GM21737 (cell line): ENCODE measurements around the gene PLCXD1.
"Not testable (repeated sequence)": the region's sequence is repeated elsewhere in the genome, so short reads cannot be mapped to it uniquely, and the experiment has no call there.

ENCODE experiments used
- ATAC-seq: cut with Tn5 transposase; IDR thresholded peaks from one replicate; pipeline ENCODE4 v1.9.1; 2021; ENCODE audit warnings: mild to moderate bottlenecking, moderate library complexity; ENCODE audit not compliant: unreplicated experiment

PLCXD1 gene

DNA sequence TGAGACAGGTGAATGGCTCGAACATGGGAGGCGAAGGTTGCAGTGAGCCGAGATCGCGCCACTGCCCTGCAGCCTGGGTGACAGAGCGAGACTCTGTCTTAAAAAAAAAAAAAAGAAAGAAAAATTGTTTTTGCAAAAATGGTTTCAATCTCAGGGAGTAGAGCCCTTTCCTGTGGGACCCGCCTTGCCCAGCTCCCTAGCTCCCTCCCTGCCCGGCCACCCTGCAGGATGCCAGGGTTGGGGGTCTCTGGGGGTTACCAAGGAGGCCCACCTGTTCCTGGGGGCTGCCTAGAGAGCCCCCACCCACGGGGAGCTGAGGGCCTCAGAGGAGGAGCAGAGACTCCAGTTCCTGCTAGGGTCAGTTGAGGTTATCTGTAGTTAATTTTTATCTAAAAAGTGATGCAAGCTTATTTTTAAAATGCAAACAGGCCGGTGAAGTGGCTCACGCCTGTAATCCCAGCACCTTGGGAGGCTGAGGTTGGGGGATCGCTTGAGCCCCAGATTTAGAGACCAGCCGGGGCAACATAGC, 18.7 kb upstream of the PLCXD1 start:
- peak; percentile 83 for ATAC-seq

DNA sequence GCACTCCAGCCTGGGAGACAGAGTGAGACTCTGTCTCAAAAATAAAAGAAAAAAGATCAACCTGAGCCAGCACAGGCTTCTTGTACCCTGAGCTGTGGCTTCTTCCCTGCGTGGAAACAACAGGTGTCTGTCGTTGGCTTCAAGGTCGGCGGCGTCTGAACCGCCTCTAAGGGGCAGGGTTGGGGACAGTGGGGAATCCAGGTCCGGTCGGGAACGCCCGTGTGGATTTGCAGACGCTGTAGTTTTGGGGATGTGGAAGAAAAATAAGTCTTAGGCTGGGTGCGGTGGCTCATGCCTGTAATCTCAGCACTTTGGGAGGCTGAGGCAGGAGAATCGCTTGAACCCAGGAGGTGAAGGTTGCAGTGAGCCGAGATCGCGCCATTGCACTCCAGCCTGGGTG, 17.2 kb upstream of the PLCXD1 start:
- ATAC-seq, result not testable (repeated sequence)

DNA sequence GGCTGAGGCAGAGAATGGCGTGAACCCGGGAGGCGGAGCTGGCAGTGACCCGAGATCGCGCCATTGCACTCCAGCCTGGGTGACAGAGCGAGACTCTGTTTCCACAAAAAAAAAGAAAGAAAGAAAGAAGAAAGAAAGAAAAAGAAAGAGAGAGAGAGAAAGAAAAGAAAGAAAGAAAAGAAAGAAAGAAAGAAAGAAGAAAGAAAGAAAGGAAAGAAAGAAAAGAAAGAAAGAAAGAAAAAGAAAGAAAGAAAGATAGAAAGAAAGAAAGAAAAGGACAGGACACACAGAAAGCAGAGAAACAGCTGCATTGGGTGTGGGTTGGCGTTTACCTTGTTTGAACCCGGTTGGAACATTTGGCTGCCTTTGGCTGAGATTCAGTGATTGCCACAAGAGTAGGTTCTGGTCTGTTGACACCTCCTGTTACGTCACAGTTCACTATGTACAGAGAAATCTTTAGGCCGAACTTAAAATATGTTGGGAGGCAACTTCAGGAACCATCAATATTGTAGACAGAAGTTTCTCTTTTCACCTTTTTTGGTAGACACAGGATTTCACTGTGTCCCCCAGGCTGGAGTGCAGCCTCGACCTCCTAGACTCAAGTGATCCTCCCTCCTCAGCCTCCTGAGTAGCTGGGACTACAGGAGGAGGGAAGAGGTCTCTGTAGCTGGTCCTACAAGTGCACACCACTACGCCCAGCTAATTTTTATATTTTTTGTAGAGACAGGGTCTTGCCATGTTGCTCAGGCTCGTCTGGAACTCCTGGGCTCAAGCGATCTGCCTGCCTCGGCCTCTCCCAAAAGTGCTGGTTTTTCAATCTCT, 16.3 kb upstream of the PLCXD1 start:
- ATAC-seq, result no peak

DNA sequence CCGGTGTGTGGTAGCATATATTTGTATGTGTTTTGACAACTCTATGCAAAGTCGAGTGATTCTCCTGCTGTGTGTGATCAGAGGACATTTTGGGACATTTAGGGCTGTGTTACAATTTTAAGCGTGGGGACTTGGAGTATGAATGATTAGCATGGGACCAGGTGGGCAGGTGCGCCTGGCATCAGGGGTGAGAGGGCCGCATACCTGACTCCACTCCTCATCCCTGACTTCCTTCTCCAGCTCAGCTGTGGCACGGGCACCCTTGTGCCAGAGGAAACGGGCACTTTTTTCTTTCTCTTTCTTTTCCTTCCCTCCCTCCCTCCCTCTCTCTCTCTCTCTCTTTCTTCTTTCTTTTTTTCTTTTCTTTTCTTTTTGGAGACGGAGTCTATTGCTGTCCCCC, 15.7 kb upstream of the PLCXD1 start:
- no peak for ATAC-seq

DNA sequence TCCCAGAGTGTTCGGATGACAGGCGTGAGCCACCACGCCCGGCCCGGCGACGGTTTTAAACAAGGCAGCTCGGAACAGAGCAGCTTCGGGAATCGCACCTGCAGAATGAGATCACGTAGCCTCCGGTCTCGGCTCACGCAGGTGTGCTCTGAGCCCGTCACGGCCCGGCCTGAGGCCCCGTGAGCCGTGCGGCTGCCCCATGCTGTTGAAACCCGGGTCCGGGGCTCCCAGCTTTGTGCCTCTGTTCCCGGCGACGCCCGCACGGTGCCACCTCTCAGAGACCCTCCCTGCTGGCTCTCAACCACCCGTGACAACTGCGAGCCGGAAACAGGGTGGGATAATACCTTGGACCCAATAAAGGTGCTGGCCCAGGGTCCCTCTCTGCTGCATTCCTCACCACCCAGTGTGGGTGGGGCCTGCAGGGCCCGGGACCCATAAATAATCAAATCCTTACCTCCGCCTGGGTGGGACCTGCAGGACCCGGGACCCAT, 13.4 kb upstream of the PLCXD1 start:
- no peak for ATAC-seq

DNA sequence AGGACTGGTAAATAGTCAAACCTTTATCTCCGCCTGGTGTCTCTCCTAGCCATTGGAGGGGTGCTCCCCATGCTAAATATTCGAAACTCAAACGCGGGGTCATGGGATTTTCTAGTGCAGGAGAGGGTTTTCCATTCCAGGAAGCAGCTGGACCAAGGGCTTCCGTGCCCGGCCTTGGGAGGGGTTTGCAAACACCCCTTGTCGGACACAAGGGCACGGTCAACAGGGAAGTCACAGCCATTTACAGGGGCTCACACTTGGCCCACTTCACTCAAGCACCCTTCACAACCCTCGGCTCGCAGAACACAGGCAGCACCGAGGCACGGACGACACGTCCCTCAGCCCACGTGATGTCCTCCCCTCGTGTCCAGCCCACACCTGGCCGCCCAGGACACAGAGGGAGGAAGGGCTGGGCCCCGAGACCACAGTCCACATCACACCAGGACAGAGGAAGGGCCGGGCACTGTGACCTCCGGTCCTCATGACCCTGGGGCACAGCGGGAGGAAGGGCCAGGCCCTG, 10.3 kb upstream of the PLCXD1 start:
- ATAC-seq, result no peak

DNA sequence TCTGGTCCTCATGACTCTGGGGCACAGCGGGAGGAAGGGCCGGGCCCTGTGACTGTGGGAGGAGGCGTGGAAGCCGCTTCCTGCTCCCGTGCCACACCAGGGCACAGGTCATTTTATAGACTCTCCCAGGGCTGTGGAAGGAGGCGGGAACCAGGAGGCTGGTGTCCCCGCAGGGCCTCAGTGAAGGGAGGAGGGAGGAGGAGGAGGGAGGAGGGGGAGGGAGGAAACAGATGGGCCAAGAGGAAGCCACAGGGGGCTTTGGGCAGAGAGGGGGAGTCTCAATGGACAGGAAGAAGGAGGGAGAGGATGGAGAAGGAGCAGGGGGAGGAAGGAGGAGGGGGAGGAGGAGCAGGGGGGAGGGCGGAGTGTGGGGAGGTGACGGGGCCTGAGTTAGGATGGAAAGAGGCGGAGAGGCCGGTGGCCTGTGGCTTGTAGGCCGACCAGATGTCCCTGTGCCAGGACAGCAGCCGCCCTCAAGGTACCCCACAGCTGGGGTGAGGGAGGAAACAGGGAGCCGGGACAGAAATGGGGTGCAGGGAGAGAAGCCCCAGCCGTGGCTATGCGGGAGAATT, 6.2 kb upstream of the PLCXD1 start:
- no peak for ATAC-seq

DNA sequence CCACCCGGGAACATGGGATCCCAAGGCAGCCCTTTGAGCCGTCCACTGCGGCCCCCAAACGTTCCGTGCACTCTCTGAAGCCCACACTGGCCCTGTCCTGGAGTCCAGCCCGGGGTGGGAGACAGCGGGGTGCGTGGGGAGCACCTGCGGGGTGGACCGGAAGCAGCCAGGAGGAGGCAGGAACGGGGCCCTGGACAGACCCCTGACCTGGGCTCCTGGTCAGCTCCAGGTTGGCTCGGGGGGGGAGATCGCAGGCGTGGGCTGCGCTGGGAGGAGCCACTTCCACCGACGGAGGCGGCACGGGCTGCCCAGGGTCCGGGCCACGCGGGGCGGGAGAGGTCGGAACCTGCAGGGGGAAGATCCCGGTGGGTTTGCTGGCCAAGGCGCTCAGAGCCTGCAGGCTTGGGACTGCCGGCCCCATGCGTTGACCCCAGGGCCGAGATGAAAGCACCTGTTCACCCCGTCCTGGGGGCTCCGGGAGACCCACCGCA, 5.7 kb upstream of the PLCXD1 start:
- peak; percentile 27 for ATAC-seq

DNA sequence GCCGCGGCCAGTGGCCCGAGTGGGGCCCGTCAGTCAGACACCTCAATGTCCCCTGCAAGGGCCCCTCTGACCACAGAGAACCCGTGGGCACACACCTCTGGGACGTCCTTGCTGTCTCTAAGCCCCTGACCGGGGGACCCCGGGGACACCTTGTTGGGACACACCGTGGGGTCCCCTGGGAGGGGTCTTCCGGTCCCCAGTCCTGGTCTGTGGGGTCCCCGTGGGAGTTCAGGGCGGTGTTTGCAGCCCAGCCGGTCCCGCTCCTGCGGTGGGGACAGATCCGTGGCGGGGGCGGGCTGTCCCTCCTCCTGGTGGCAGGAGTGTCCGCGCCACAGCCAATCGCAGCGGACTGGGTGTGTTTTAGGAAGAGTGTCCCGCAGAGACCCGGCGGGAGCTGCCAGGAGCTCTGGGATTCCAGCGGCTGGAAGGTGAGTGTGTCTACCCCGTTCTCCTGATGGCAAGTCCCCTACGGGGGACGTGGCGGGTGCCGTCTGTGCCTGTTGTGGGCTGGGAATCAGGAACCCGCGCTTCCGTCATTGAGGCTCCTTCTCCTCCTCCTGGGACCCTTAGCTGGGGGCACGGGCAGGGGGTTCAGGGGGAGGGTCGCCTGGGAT, 5.1 kb upstream of the PLCXD1 start:
- ATAC-seq, result peak; percentile 84

DNA sequence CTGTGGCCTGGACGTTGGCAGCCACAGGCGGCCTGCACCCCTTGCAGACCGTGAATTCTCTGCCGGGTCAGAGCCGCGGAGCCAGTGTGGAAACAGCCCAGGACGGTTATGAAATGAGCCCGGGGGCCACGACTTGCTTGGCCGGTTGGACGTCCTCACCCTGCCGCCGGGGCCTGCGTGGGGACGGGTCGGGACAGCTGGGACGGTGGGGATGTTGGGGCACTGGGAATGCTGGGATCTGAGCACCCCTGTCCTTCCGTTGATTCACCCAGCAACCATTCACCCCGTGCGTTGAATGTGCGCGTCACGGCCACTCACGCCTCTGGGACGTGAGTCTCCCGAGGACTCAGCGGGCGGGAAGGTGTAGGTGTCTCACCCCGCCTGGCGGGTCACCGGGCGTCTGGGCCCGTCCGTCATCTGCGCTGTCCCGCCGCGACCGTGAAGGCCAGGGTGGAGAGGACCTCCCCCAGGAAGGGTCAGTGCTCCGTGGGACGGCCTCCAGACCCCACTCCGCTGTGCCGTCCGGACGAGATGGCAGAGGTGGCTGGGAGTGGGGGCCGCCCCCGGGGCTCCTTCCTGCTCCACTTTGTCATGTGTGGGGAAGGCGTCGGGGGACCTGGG, 4.5 kb upstream of the PLCXD1 start:
- no peak for ATAC-seq

DNA sequence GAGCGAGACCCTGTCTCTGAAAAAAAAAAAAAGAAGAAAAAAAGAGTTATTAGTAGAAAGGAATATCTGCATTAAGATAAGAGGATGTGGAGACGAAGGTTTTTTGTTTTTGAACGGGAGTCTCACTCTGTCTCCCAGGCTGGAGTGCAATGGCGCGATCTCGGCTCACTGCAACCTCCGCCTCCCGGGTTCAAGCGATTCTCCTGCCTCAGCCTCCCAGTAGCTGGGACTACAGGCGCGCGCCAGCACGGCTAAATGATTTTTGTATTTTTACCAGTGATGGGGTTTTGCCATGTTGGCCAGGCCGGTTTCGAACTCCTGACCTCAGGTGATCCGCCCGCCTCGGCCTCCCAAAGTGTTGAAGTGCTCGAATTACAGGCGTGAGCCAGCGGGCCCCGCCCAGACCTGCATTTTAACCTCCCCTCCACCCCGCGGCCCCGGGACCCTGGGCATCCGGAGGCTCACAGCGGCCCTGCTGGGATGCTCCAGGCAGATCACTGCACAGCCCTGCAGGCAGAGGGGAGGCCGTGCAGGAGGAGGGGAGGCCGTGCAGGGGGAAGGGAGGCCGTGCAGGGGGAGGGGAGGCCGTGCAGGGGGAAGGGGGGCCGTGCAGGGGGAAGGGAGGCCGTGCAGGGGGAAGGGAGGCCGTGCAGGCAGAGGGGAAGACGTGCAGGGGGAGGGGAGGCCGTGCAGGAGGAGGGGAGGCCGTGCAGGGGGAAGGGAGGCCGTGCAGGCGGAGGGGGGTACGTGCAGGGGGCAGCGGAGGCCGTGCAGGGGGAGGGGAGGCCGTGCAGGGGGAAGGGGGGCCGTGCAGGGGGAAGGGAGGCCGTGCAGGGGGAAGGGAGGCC, 1.2 kb upstream of the PLCXD1 start:
- not testable (repeated sequence) for ATAC-seq

DNA sequence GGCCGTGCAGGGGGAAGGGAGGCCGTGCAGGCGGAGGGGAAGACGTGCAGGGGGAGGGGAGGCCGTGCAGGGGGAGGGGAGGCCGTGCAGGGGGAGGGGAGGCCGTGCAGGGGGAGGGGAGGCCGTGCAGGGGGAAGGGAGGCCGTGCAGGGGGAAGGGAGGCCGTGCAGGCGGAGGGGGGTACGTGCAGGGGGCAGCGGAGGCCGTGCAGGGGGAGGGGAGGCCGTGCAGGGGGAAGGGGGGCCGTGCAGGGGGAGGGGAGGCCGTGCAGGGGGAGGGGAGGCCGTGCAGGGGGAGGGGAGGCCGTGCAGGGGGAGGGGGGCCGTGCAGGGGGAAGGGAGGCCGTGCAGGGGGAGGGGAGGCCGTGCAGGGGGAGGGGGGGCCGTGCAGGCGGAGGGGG, 459 bp upstream of the PLCXD1 start:
- not testable (repeated sequence) for ATAC-seq

DNA sequence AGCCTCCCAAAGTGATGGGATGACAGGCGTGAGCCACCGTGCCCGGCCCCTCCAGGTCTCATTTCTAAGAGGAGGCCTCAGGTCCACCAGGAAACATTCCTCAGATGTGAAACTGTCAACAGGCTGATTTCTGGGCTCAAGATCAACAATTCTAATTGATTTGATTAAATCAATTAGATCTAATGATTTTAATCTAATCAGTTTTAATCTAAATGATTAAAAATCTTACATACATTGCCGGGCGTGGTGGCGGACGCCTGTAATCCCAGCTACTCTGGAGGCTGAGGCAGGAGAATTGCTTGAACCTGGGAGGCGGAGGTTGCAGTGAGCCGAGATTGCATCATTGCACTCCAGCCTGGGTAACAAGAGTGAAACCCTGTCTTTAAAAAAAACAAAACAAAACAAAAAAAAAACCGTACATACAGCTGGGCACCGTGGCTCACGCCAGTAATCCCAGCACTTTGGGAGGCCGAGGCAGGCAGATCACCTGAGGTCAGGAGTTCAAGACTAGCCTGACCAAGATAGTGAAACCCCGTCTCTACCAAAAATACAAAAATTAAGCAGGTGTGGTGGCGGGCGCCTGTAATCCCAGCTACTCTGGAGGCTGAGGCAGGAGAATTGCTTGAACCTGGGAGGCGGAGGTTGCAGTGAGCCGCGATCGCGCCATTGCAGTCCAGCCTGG, 960 bp downstream of the PLCXD1 start:
- not testable (repeated sequence) for ATAC-seq

DNA sequence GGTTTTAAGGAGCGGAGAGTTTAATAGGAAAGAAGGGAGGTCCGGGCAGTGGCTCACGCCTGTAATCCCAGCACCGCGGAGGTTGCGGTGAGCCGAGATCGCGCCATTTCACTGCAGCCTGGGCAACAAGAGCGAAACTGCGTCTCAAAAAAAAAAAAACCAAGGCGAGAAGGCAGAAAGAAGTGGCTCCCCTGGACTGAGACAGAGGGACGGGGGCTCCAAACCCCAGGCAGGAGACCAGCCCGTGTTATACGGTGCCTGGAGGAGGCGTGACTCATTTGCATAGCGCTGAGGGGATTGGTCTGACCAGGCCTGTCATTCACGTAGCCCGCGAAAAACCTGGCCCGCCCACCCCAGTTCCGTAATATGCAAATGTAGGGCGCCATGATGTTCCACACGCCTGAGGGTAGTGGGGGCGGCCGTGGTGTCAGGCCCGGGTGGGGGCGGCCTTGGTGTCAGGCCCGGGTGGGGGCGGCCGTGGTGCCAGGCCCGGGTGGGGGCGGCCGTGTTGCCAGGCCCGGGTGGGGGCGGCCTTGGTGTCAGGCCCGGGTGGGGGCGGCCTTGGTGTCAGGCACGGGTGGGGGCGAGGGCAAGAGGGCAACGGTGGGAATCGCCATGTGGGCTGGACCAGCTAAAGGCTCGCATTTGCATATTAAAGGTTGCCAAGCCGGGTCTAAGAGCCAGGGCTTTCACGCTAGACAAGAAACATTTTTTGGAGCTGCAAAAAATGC, 2.1 kb downstream of the PLCXD1 start:
- ATAC-seq, result peak; percentile 98

DNA sequence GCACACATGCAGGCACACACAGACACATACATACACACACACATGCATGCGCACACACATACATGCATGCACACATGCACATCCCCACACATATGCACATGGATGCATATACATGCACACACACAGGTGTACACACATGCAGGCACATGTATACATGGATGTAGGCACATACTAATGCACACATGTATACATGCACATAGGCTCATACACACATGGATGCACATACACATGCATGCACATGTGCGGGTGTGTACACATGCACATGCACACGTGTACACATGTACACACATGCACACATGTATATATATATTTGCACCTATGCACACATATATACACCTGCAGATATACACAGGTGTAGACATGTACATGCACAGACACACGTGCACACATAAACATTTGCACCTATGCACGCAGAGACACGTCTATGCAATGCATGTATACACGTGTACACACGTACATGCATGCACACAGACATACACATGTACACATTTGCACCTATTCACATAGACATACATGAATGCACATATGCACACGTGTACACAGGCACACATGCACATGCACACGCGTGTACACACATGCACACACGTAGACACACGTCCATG, 4.0 kb downstream of the PLCXD1 start:
- ATAC-seq, result no peak

DNA sequence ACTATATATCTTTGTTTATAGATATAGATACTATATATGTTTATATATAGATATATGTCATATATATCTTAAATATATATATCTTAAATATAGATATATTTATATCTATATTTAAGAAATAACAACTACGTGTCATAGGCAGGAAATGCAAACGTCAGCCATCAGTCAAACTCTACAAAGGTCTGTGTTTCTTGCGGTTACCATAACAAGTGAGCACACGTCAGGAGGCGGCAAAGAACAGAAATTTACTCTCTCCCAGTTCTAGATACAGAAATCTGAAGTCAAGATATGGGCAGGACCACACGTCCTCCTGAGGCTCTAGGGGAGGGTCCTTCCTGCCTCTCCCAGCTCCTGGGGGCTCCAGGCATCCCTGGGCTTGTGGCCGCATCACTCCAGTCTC, 6.5 kb downstream of the PLCXD1 start:
- ATAC-seq, result no peak

DNA sequence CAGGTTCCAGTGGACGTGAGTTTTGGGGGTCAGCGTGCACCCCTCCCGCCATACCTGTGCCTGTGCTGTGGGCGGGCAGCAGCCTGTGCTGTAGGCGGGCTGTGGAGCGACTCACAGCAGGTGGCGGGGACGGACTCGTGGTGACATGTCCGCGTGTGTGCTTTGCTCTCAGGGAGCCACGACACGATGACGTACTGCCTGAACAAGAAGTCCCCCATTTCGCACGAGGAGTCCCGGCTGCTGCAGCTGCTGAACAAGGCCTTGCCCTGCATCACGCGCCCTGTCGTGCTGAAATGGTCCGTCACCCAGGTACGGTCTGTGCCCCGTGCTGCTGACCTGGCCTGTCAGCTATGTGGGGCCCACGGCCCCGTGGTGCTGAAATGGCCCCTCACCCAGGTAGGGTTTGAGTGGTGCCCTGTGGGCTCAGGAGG, 7.4 kb downstream of the PLCXD1 start:
- ATAC-seq, result no peak

DNA sequence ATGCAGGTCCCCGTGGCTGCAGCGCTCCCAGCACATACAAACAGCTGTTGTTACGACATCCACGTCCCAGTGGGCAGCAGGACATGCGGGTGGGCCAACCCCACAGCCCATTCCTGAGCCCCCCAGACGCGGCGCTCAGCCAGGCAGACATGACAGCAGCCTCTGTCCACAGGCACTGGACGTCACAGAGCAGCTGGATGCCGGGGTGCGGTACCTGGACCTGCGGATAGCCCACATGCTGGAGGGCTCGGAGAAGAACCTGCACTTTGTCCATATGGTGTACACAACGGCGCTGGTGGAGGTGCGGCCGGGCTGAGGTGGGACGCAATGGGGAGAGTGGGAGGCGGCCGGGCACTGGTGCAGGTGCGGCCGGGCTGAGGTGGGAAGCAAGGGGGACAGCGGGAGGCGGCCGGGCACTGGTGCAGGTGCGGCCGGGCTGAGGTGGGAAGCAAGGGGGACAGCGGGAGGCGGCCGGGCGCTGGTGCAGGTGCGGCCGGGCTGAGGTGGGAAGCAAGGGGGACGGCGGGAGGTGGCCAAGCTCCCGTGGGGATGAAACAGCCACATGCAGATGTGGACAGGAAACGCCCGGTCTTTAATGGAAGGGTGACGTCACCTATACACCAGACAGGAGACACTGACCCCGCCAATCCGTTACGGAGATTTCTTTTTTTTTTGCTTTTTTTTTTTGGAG, 9.4 kb downstream of the PLCXD1 start:
- no peak for ATAC-seq
